Natural killer cell treated with Interleukin-12 subunit alpha and Interleukin-12 subunit beta and Interleukin-15 and Interleukin-18, amount 100 ng/mL, for 72 hours (primary cell): ENCODE data around the gene NDUFA3. TPM values are rescaled to one million over a fixed set of nuclear protein-coding genes. Genes with fewer than 3 reads are reported as not detected.

Experiments used
- ATAC-seq, 2 donors: fragments of 150-1000 bp; cut with Tn5 transposase in 1 of 2; sonication (Bioruptor Pico), chemical (Tn5 transposase) in 1 of 2; 2 replicates each; pipeline ENCODE4 v1.10.0; 2021
- DNase-seq: peaks from one replicate; pipeline ENCODE4 v3.0.0; 2022; ENCODE audit warnings: low spot score
- H3K27ac Mint-ChIP-seq, 2 donors: 1 replicate in 1 of 2; 2 replicates in 1 of 2; pipeline ENCODE4 v1.8.0; 2022; ENCODE audit warnings: mixed read lengths in 2 of 2, mild to moderate bottlenecking in 1 of 2, moderate library complexity in 1 of 2
- H3K27me3 Mint-ChIP-seq, 2 donors: 1 replicate in 1 of 2; 2 replicates in 1 of 2; pipeline ENCODE4 v1.8.0; 2022; ENCODE audit warnings: mixed read lengths in 2 of 2
- H3K36me3 Mint-ChIP-seq: one replicate; pipeline ENCODE4 v1.8.0; 2022; ENCODE audit warnings: mixed read lengths
- H3K4me1 Mint-ChIP-seq, 2 donors: 1 replicate in 1 of 2; 2 replicates in 1 of 2; pipeline ENCODE4 v1.8.0; 2022; ENCODE audit warnings: low read depth in 2 of 2, mixed read lengths in 2 of 2, mild to moderate bottlenecking in 1 of 2
- H3K4me3 Mint-ChIP-seq: one replicate; pipeline ENCODE4 v1.8.0; 2022; ENCODE audit warnings: mixed read lengths
- H3K9me3 Mint-ChIP-seq: 2 replicates; pipeline ENCODE4 v1.8.0; 2022; ENCODE audit warnings: mixed read lengths
- total RNA-seq, 2 donors: library from RNA; stranded (reverse); gene quantifications; one replicate each; pipeline ENCODE4 v1.2.3, GENCODE V29; 2022

NDUFA3 gene
- total RNA-seq, 2 donors from 2014 or later = 70.7 to 78.5 TPM

- DNase-seq (no peak), ATAC-seq (no peak)
- Mint-ChIP-seq H3K4me1 (peaks cover 36 to 39% of the 10 kb centered on the region in 2 donors), H3K9me3 (no peaks in the 10 kb centered on the region), H3K4me3 (no peak overlapping the region), H3K27ac (peak overlapping the region; percentile 39 to 77), H3K36me3 (peaks cover 9% of the 10 kb centered on the region), H3K27me3 (no peaks in the 10 kb centered on the region)
These were observed 52.1 kb downstream of the NDUFA3 start for GRCh38 chr19:54154603-54155345.

GRCh38 chr19:54155694-54156093 is 53.0 kb downstream of the NDUFA3 start:
- Mint-ChIP-seq H3K4me3 (no peak overlapping the region), H3K4me1 (peaks cover 40 to 42% of the 10 kb centered on the region in 2 donors), H3K27me3 (no peaks in the 10 kb centered on the region), H3K9me3 (no peaks in the 10 kb centered on the region), H3K27ac (no peak overlapping the region), H3K36me3 (peaks cover 6% of the 10 kb centered on the region)
- DNase-seq (no peak), ATAC-seq (no peak)

GRCh38 chr19:54156490-54156889 is 53.8 kb downstream of the NDUFA3 start:
- DNase-seq (no peak), ATAC-seq (no peak)
- H3K27ac Mint-ChIP-seq = no peak overlapping the region
- H3K9me3 Mint-ChIP-seq = no peaks in the 10 kb centered on the region
- peaks cover 6% of the 10 kb centered on the region for H3K36me3 Mint-ChIP-seq
- H3K4me3 Mint-ChIP-seq = no peak overlapping the region
- H3K4me1 Mint-ChIP-seq = peaks cover 42 to 46% of the 10 kb centered on the region in 2 donors
- H3K27me3 Mint-ChIP-seq = no peaks in the 10 kb centered on the region

- Mint-ChIP-seq H3K27ac (no peak overlapping the region), H3K4me3 (peak overlapping the region; percentile 47), H3K9me3 (no peaks in the 10 kb centered on the region), H3K4me1 (peaks cover 42 to 46% of the 10 kb centered on the region in 2 donors), H3K36me3 (peaks cover 6% of the 10 kb centered on the region), H3K27me3 (no peaks in the 10 kb centered on the region)
- ATAC-seq (no peak), DNase-seq (no peak)
These were observed 54.3 kb downstream of the NDUFA3 start for GRCh38 chr19:54156953-54157352.

Other genes with a start within 250 kb of the NDUFA3 start
- 10 to 100 TPM; 17.8 to 17.9 TPM for gene MYADM, start 235.0 kb upstream of the NDUFA3 start, total RNA-seq
- gene PRKCG, start 220.7 kb upstream of the NDUFA3 start, total RNA-seq = 1 to 10 TPM in 1 of 2 donors, not detected in 1; 1.1 TPM
- not detected for gene CACNG7, start 193.6 kb upstream of the NDUFA3 start, total RNA-seq
- gene CACNG8, start 139.9 kb upstream of the NDUFA3 start, total RNA-seq = 1 to 10 TPM in 1 of 2 donors, not detected in 1; 1.7 TPM
- under 1 TPM in 1 of 2 donors, not detected in 1; 0.53 TPM for gene CACNG6, start 111.2 kb upstream of the NDUFA3 start, total RNA-seq
- not detected for gene VSTM1, start 39.0 kb upstream of the NDUFA3 start, total RNA-seq
- gene TARM1, start 21.5 kb upstream of the NDUFA3 start, total RNA-seq = not detected
- 1 to 10 TPM in 1 of 2 donors, under 1 TPM in 1; 0.86 to 1.1 TPM for gene OSCAR, start 2.1 kb upstream of the NDUFA3 start, total RNA-seq
- 10 to 100 TPM; 48.3 to 51.7 TPM for gene TFPT, start 12.8 kb downstream of the NDUFA3 start, total RNA-seq
- gene PRPF31, start 12.9 kb downstream of the NDUFA3 start, total RNA-seq = 100 to 1,000 TPM in 1 of 2 donors, 10 to 100 TPM in 1; 89.5 to 110 TPM
- 10 to 100 TPM; 59.8 to 73.8 TPM for gene CNOT3, start 34.9 kb downstream of the NDUFA3 start, total RNA-seq
- gene LENG1, start 56.9 kb downstream of the NDUFA3 start, total RNA-seq = 1 to 10 TPM; 5.0 to 7.5 TPM
- gene TMC4, start 70.3 kb downstream of the NDUFA3 start, total RNA-seq = 1 to 10 TPM in 1 of 2 donors, not detected in 1; 1.2 TPM
- 10 to 100 TPM; 24.2 to 56.5 TPM for gene MBOAT7, start 86.7 kb downstream of the NDUFA3 start, total RNA-seq
- gene TSEN34, start 88.5 kb downstream of the NDUFA3 start, total RNA-seq = 10 to 100 TPM; 15.5 to 26.2 TPM
- 1,000 to 10,000 TPM in 1 of 2 donors, 100 to 1,000 TPM in 1; 774 to 1,402 TPM for gene RPS9, start 98.0 kb downstream of the NDUFA3 start, total RNA-seq
- gene LILRB3, start 120.2 kb downstream of the NDUFA3 start, total RNA-seq = under 1 TPM; 0.43 to 0.47 TPM
- under 1 TPM in 1 of 2 donors, not detected in 1; 0.47 TPM for gene LILRA6, start 139.9 kb downstream of the NDUFA3 start, total RNA-seq
- gene LILRB5, start 154.4 kb downstream of the NDUFA3 start, total RNA-seq = not detected
- 1 to 10 TPM in 1 of 2 donors, not detected in 1; 1.5 TPM for gene LILRB2, start 178.3 kb downstream of the NDUFA3 start, total RNA-seq
- gene LILRA5, start 210.3 kb downstream of the NDUFA3 start, total RNA-seq = not detected
- gene LILRA4, start 236.3 kb downstream of the NDUFA3 start, total RNA-seq = not detected